H1 (cell line): Measurements from ENCODE around the gene GNG14. TPM values are rescaled to one million over a fixed set of nuclear protein-coding genes. Genes with fewer than 3 reads are reported as not detected.

Experiments used
- CHD7 ChIP-seq: fragments of 300-600 bp; sonication (generic); IDR thresholded peaks from 2 replicates; pipeline ENCODE4 v1.7.1; 2012; ENCODE audit warnings: low read length, moderate library complexity, mild to moderate bottlenecking, inconsistent platforms; ENCODE audit not compliant: insufficient replicate concordance
- EGR1 ChIP-seq: IDR thresholded peaks from 2 replicates; pipeline ENCODE4 v1.6.1; 2011; ENCODE audit warnings: low read depth, low read length, borderline replicate concordance
- FOSL1 ChIP-seq: IDR thresholded peaks from 2 replicates; pipeline ENCODE4 v1.6.1; 2011; ENCODE audit warnings: mild to moderate bottlenecking, low read depth, low read length, moderate library complexity; ENCODE audit not compliant: insufficient read depth
- MAFK ChIP-seq: IDR thresholded peaks from 2 replicates; pipeline ENCODE4 v1.6.1; 2012; ENCODE audit warnings: low read depth, mild to moderate bottlenecking, improper control_type of control experiment, low read length
- POLR2AphosphoS5 ChIP-seq: IDR thresholded peaks from 2 replicates; pipeline ENCODE4 v1.6.1; 2011; ENCODE audit warnings: low read depth, low read length
- SIX5 ChIP-seq: IDR thresholded peaks from 2 replicates; pipeline ENCODE4 v1.6.1; 2011; ENCODE audit warnings: mild to moderate bottlenecking, low read depth, low read length
- polyA plus RNA-seq, 7 experiments: library from polyadenylated mRNA; depleted of rRNA in 3 of 7; stranded (reverse) in 5 of 7; unstranded in 2 of 7; fragments of >200 nt in 5 of 7; fragments of 200-250 nt in 2 of 7; gene quantifications; 1 replicate in 5 of 7; 2 replicates in 1 of 7; 4 replicates in 1 of 7; pipeline versions ENCODE4 v1.2.1 to v1.2.3, GENCODE V29; 2011 to 2013; ENCODE audit warnings: missing spikeins in 2 of 7, mixed read lengths in 2 of 7
- total RNA-seq: library from RNA; stranded (reverse); fragmentation: NEBNext Ultra II Directional; extraction: Animal tissue kit (Norgen Biotek cat#: 25700); gene quantifications from 2 replicates; pipeline ENCODE4 v1.2.1, GENCODE V29; 2021

The GNG14 gene
- total and polyA plus RNA-seq, 2 of the 8 experiments (the other 6 are each of a cell fraction or from before 2014, with no cell fraction given) = not detected

GRCh38 chr19:12641456-12641855 lies 46.3 kb upstream of the GNG14 start (continued):
- TF ChIP-seq CHD7 (no peak), EGR1 (no peak), SIX5 (no peak), FOSL1 (no peak), POLR2AphosphoS5 (no peak), MAFK (no peak)
- TF ChIP-seq, all 59 proteins: peak for 0
